NCI-H1048 (cell line): Measurements from ENCODE around the gene CERT1.
"Not testable (repeated sequence)": the region's sequence is repeated elsewhere in the genome, so short reads cannot be mapped to it uniquely, and the experiment has no call there.

Experiments used
- DNase-seq: peaks from one replicate; lab custom pipeline; 2025; lab: John Stamatoyannopoulos, UW

Gene CERT1

GRCh38 chr5:75342836-75343235 lies 168.6 kb downstream of the CERT1 start:
- DNase-seq = no peak

- DNase-seq = no peak
These were observed 169.5 kb downstream of the CERT1 start for GRCh38 chr5:75341934-75342333.

- DNase-seq = no peak
These were observed 170.5 kb downstream of the CERT1 start for GRCh38 chr5:75340714-75341478.

GRCh38 chr5:75338408-75338807 lies 173.0 kb downstream of the CERT1 start:
- no peak for DNase-seq

GRCh38 chr5:75337366-75338021 lies 173.9 kb downstream of the CERT1 start:
- no peak for DNase-seq

- peak; percentile 97 for DNase-seq
These were observed 174.7 kb downstream of the CERT1 start, which contains the start of gene HMGCR for GRCh38 chr5:75336615-75337336. TSS of gene HMGCR (plus strand) at chr5:75337220. CDS start at chr5:75342606, 5,386 bp downstream.

GRCh38 chr5:75335952-75336614 lies 175.3 kb downstream of the CERT1 start:
- DNase-seq = peak; percentile 3

- DNase-seq = no peak
These were observed 175.9 kb downstream of the CERT1 start for GRCh38 chr5:75335486-75335885.

- DNase-seq = not testable (repeated sequence)
These were observed 177.0 kb downstream of the CERT1 start for GRCh38 chr5:75334413-75334812.

GRCh38 chr5:75333759-75334158 lies 177.7 kb downstream of the CERT1 start:
- not testable (repeated sequence) for DNase-seq

GRCh38 chr5:75331095-75332090 lies 180.0 kb downstream of the CERT1 start:
- no peak for DNase-seq

- no peak for DNase-seq
These were observed 181.0 kb downstream of the CERT1 start for GRCh38 chr5:75330404-75330803.
